HCT116 (cell line): ENCODE measurements around the gene ICE1.

Source experiments
- EZH2phosphoT487 ChIP-seq: fragments of 200-600 bp; IDR thresholded peaks from 2 replicates; pipeline ENCODE4 v1.6.1; 2018; ENCODE audit warnings: antibody characterized with exemption, borderline replicate concordance
- POLR2A ChIP-seq: IDR thresholded peaks from 2 replicates; pipeline ENCODE4 v1.7.0; 2011; ENCODE audit warnings: borderline replicate concordance; ENCODE audit not compliant: insufficient read depth, insufficient read length; ENCODE audit errors: extremely low read depth
- TF ChIP-seq, protein P1 (sequence below): IDR thresholded peaks from 2 replicates; pipeline ENCODE4 v1.6.1; 2012

GRCh38 chr5:5432020-5432707 lies 9.7 kb downstream of the ICE1 start:
- TF ChIP-seq POLR2A (no peak), EZH2phosphoT487 (no peak)
- TF ChIP-seq, protein P1, sequence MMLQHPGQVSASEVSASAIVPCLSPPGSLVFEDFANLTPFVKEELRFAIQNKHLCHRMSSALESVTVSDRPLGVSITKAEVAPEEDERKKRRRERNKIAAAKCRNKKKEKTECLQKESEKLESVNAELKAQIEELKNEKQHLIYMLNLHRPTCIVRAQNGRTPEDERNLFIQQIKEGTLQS = no peak
